ENCODE measurements around the gene MRPS23.

DNA sequence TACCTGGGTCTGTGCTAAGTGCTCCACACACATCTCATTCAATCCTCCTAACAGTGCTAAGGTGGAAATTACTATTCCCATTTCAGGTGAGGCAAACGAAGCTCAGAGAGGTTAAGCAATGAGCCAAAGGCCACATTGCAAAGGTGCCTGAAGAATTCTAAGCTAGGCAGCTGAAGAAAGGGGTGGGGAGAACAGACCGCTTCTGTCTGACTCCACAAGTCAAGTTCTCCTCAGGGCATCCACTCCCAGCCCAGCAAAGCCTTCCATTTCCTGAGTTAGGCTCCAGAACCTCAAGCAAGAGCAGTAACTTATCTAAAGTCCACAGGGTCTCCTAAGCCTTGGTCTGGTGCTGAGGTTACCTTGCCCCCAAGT, 27.0 kb upstream of the MRPS23 start:
- TF ChIP-seq POLR2A (IDR thresholded peaks at IDR 0.05): no peak
- TF ChIP-seq, protein P1, sequence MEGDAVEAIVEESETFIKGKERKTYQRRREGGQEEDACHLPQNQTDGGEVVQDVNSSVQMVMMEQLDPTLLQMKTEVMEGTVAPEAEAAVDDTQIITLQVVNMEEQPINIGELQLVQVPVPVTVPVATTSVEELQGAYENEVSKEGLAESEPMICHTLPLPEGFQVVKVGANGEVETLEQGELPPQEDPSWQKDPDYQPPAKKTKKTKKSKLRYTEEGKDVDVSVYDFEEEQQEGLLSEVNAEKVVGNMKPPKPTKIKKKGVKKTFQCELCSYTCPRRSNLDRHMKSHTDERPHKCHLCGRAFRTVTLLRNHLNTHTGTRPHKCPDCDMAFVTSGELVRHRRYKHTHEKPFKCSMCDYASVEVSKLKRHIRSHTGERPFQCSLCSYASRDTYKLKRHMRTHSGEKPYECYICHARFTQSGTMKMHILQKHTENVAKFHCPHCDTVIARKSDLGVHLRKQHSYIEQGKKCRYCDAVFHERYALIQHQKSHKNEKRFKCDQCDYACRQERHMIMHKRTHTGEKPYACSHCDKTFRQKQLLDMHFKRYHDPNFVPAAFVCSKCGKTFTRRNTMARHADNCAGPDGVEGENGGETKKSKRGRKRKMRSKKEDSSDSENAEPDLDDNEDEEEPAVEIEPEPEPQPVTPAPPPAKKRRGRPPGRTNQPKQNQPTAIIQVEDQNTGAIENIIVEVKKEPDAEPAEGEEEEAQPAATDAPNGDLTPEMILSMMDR (IDR thresholded peaks at IDR 0.05): no peak
